GM10847 (cell line): ENCODE measurements around the gene TRIM14.

Experiments
- POLR2A ChIP-seq: IDR thresholded peaks from 2 replicates; pipeline ENCODE4 v1.6.1; 2011; ENCODE audit not compliant: insufficient read length; ENCODE audit errors: extremely low read depth

The TRIM14 gene

DNA sequence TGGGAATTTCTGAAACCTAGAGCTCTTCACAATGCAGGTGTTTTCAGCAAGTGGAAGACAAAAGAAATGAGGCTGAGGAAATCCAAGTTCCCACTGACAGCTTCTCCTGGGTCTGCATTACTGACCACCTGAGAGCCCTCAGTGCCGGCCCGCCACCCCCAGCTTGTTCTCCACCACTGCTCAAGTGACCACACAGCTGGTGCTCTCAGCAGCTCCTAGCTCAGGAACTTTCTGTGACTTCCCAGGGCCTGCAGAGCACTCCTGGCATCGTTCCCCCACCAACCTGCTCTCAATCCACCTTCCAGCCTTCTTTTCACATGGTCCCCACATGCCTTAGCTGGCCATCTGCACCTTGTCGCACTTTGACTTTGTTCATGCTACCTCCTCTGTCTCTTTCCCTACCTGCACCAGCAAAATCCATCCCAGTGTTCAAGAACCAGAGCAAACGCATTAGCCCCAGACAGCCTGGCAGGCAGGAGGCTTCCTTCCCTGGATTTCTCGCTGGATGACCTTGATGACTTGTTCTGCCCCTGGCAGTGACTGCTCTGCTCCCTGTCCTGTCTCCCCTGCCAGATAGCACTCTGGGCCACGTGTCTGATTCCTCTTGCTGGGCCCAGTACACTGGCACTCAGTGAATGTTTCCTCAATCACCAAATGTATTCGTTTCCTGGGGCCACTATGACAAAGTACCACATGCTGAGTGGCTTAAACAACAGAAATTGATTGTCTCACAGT, 97.5 kb downstream of the TRIM14 start:
- no peak for TF ChIP-seq POLR2A

GRCh38 chr9:98020476-98021145, 98.4 kb downstream of the TRIM14 start:
- TF ChIP-seq POLR2A, result no peak
